Naive thymus-derived CD8-positive, alpha-beta T cell (primary cell): ENCODE results near the gene EXOC3. TPM values are rescaled to one million over a fixed set of nuclear protein-coding genes. Genes with fewer than 3 reads are reported as not detected.
"Not testable (repeated sequence)": the region's sequence is repeated elsewhere in the genome, so short reads cannot be mapped to it uniquely, and the experiment has no call there.

ENCODE experiments used
- ATAC-seq, 2 donors: fragments of 150-1000 bp; cut with Tn5 transposase in 1 of 2; sonication (Bioruptor Pico), chemical (Tn5 transposase) in 1 of 2; 1 replicate in 1 of 2; 2 replicates in 1 of 2; pipeline ENCODE4 v1.10.0; 2021; ENCODE audit warnings: mild to moderate bottlenecking in 2 of 2, moderate library complexity in 2 of 2
- POLR2A ChIA-PET: fragments of 350-600 bp; sonication (Branson Sonifier 250); formaldehyde crosslinking; loops from one replicate; lab custom pipeline; 2021; ENCODE audit warnings: antibody characterized with exemption; lab: Charles Lee
- DNase-seq, 10 donors: peaks; one replicate each; pipeline versions ENCODE4 v3.0.0 to v3.0.0-alpha.2; 2020 to 2022
- H3K27ac Mint-ChIP-seq, 10 donors: one replicate each; pipeline ENCODE4 v1.8.0; 2020 to 2022; ENCODE audit warnings: mild to moderate bottlenecking in 10 of 10, mixed read lengths in 10 of 10, moderate library complexity in 4 of 10, inconsistent platforms in 1 of 10
- H3K27me3 Mint-ChIP-seq, 5 donors: one replicate each; pipeline ENCODE4 v1.8.0; 2021 to 2022; ENCODE audit warnings: mixed read lengths in 5 of 5
- H3K36me3 Mint-ChIP-seq, 3 donors: one replicate each; pipeline ENCODE4 v1.8.0; 2020 to 2022; ENCODE audit warnings: mixed read lengths in 3 of 3, mild to moderate bottlenecking in 2 of 3, inconsistent platforms in 1 of 3
- H3K4me1 Mint-ChIP-seq, 4 donors: one replicate each; pipeline ENCODE4 v1.8.0; 2021 to 2022; ENCODE audit warnings: mixed read lengths in 4 of 4
- H3K4me3 Mint-ChIP-seq, 10 donors: one replicate each; pipeline ENCODE4 v1.8.0; 2020 to 2022; ENCODE audit warnings: mild to moderate bottlenecking in 10 of 10, mixed read lengths in 10 of 10, moderate library complexity in 6 of 10, inconsistent platforms in 1 of 10
- H3K9me3 Mint-ChIP-seq, 9 donors: one replicate each; pipeline ENCODE4 v1.8.0; 2020 to 2022; ENCODE audit warnings: mixed read lengths in 9 of 9, mild to moderate bottlenecking in 3 of 9, inconsistent platforms in 1 of 9, moderate library complexity in 1 of 9
- polyA plus RNA-seq, 3 donors: library from polyadenylated mRNA; unstranded; fragments of 300-500 nt; fragmentation: Illumina TruSeq; gene quantifications; one replicate each; pipeline ENCODE4 v1.2.3, GENCODE V29; 2021
- total RNA-seq, 8 experiments: library from RNA in 2 of 8; stranded (reverse) in 2 of 8; gene quantifications; one replicate each; pipeline ENCODE4 v1.2.3 and lab custom pipeline; 2021 to 2026

The EXOC3 gene
- total and polyA plus RNA-seq, 5 experiments from 2014 or later, result 29.7 to 99.5 (median 57.1) TPM

GRCh38 chr5:468401-468800, 25.4 kb downstream of the EXOC3 start:
- peaks cover 0 to under 1% (median 0%) of the 10 kb centered on the region in 5 donors for H3K27me3 Mint-ChIP-seq
- peaks cover 0 to 10% (median 0%) of the 10 kb centered on the region in 3 donors for H3K36me3 Mint-ChIP-seq
- no peaks in the 10 kb centered on the region for H3K9me3 Mint-ChIP-seq
- POLR2A ChIA-PET, result no interaction called here
- H3K27ac Mint-ChIP-seq, result peak overlapping the region in 2 of 10 donors; percentile 11 to 55
- no peak overlapping the region for H3K4me3 Mint-ChIP-seq
- DNase-seq, result no peak
- ATAC-seq, result no peak
- peaks cover 11 to 46% (median 36%) of the 10 kb centered on the region in 4 donors for H3K4me1 Mint-ChIP-seq

GRCh38 chr5:469752-470483, 26.9 kb downstream of the EXOC3 start:
- Mint-ChIP-seq H3K27ac (peak overlapping the region in 6 of 10 donors; percentile 11 to 85 (median 31)), H3K4me3 (peak overlapping the region in 4 of 10 donors; percentile 11 to 48 (median 30)), H3K9me3 (no peaks in the 10 kb centered on the region), H3K27me3 (peaks cover 0 to 9% (median 2%) of the 10 kb centered on the region in 5 donors), H3K4me1 (peaks cover 11 to 40% (median 31%) of the 10 kb centered on the region in 4 donors), H3K36me3 (peaks cover 0 to 10% (median 0%) of the 10 kb centered on the region in 3 donors)
- DNase-seq (peak in 2 of 10 donors; percentile 2 to 32), ATAC-seq (no peak)
- POLR2A ChIA-PET, result no interaction called here

GRCh38 chr5:470961-471749, 28.2 kb downstream of the EXOC3 start:
- Mint-ChIP-seq H3K27ac (peak overlapping the region; percentile 34 to 92 (median 86)), H3K36me3 (peaks cover 0 to 10% (median 0%) of the 10 kb centered on the region in 3 donors), H3K9me3 (no peaks in the 10 kb centered on the region), H3K4me3 (peak overlapping the region; percentile 75 to 89 (median 84)), H3K27me3 (peaks cover 0 to 20% (median 3%) of the 10 kb centered on the region in 5 donors), H3K4me1 (peaks cover 13 to 36% (median 29%) of the 10 kb centered on the region in 4 donors)
- ATAC-seq (no peak), DNase-seq (peak in 2 of 10 donors; percentile 3 to 60)
- POLR2A ChIA-PET, result interaction anchor here (1.3 to 3.4 kb wide), 5 partner anchors 7 to 141 kb away, joined by 5 to 15 read pairs (median 6); partner anchors contain the start of gene CEP72

DNA sequence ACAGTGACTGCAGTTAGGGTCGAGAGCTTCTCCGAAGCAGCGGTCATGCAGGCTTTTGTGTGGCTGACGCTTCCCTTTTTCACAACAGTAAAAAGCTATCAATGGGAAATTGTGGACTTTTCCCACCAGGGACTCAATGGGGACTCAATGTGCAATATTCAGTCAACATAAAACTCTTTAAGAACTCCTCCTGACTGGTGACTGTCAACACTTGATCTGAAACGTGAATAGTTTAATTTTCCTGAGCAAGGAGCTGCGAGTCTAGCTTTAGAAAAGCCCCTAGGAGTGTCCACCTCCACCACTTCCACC, 28.7 kb downstream of the EXOC3 start:
- H3K4me1 Mint-ChIP-seq, result peaks cover 13 to 31% (median 27%) of the 10 kb centered on the region in 4 donors
- peak overlapping the region; percentile 75 to 89 (median 84) for H3K4me3 Mint-ChIP-seq
- H3K9me3 Mint-ChIP-seq, result no peaks in the 10 kb centered on the region
- H3K36me3 Mint-ChIP-seq, result peaks cover 0 to 10% (median 0%) of the 10 kb centered on the region in 3 donors
- H3K27ac Mint-ChIP-seq, result peak overlapping the region; percentile 69 to 92 (median 86)
- POLR2A ChIA-PET, result interaction anchor here (0.7 to 3.4 kb wide), 7 partner anchors 8 to 566 kb away, joined by 3 to 15 read pairs (median 5); partner anchors contain the start of gene CEP72
- ATAC-seq (no peak), DNase-seq (no peak)
- peaks cover 0 to 25% (median 3%) of the 10 kb centered on the region in 5 donors for H3K27me3 Mint-ChIP-seq

- Mint-ChIP-seq H3K27ac (peak overlapping the region; percentile 69 to 92 (median 86)), H3K4me3 (peak overlapping the region; percentile 75 to 89 (median 84))
Observed at GRCh38 chr5:472076-472655, 29.2 kb downstream of the EXOC3 start.

GRCh38 chr5:472656-473550, 29.9 kb downstream of the EXOC3 start:
- H3K36me3 Mint-ChIP-seq, result peaks cover 0 to 8% (median 0%) of the 10 kb centered on the region in 3 donors
- H3K4me3 Mint-ChIP-seq, result peak overlapping the region; percentile 75 to 89 (median 84)
- peaks cover 0 to 37% (median 8%) of the 10 kb centered on the region in 5 donors for H3K27me3 Mint-ChIP-seq
- H3K27ac Mint-ChIP-seq, result peak overlapping the region in 6 of 10 donors; percentile 61 to 92 (median 82)
- POLR2A ChIA-PET, result interaction anchor here (0.5 to 3.4 kb wide), 11 partner anchors 9 to 420 kb away, joined by 3 to 15 read pairs (median 5); partner anchors contain the start of genes BRD9, CEP72 and TRIP13
- ATAC-seq, result peak; percentile 82 to 84
- peaks cover 13 to 31% (median 27%) of the 10 kb centered on the region in 4 donors for H3K4me1 Mint-ChIP-seq
- peak; percentile 80 to 98 (median 90) for DNase-seq
- no peaks in the 10 kb centered on the region for H3K9me3 Mint-ChIP-seq

More at GRCh38 chr5:472076-472655, 29.2 kb downstream of the EXOC3 start:
- ATAC-seq, result no peak
- peaks cover 0 to 30% (median 3%) of the 10 kb centered on the region in 5 donors for H3K27me3 Mint-ChIP-seq
- peak in 3 of 10 donors; percentile 9 to 68 (median 9) for DNase-seq
- peaks cover 0 to 8% (median 0%) of the 10 kb centered on the region in 3 donors for H3K36me3 Mint-ChIP-seq
- no peaks in the 10 kb centered on the region for H3K9me3 Mint-ChIP-seq
- POLR2A ChIA-PET, result interaction anchor here (0.7 to 3.4 kb wide), 10 partner anchors 8 to 565 kb away, joined by 3 to 15 read pairs (median 4); partner anchors contain the start of genes BRD9, CEP72 and TRIP13
- H3K4me1 Mint-ChIP-seq, result peaks cover 13 to 31% (median 27%) of the 10 kb centered on the region in 4 donors

DNA sequence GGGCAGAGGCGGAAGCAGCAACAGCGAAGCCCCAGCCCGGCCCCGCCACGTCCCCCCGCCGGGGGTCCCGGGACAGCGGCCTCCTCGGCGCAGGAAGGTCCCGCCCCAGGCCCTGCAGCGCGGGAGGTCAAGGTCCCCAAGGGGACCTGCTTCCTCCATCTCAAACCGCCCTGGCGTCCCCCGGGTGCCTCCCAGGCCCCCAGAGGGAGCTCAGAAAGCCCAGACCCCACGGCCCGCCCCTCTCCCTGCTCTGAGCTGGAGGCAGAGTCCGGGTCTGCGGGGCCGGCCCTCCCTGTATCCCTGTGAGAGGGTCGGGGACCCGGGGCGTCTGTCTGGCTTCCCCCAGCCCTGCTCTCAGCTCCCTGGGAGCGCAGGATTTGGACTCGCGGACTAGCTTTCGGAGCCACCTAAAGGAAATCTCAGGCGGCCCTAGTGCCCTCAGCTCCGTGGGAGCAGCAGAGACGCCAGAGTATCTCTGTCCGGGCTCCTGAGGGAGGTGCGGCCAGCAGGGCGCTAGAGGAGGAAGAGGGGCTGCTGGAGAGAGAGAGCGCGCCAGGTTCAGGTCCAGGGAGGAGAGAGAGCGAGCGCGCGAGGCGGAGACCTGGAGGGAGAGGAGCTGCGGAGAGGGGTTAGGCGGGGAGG, 30.7 kb downstream of the EXOC3 start:
- ATAC-seq, result peak; percentile 5 to 18
- POLR2A ChIA-PET, result interaction anchor here (0.5 to 3.4 kb wide), 5 partner anchors 10 to 419 kb away, joined by 3 to 15 read pairs (median 5); partner anchors contain the start of genes BRD9, CEP72 and TRIP13
- peaks cover 0 to 38% (median 8%) of the 10 kb centered on the region in 5 donors for H3K27me3 Mint-ChIP-seq

GRCh38 chr5:474232-474839, 31.4 kb downstream of the EXOC3 start:
- not testable (repeated sequence) for H3K9me3 Mint-ChIP-seq, ATAC-seq, H3K36me3 Mint-ChIP-seq, DNase-seq
- peak overlapping the region in 2 of 10 donors; percentile 65 to 73 for H3K27ac Mint-ChIP-seq
- peak overlapping the region; percentile 57 to 92 (median 84) for H3K4me3 Mint-ChIP-seq
- POLR2A ChIA-PET, result interaction anchor here (0.9 to 3.4 kb wide), 3 partner anchors 10 to 138 kb away, joined by 3 to 15 read pairs (median 5); partner anchors contain the start of gene CEP72
- H3K27me3 Mint-ChIP-seq, result peaks cover 0 to 38% (median 8%) of the 10 kb centered on the region in 5 donors
- peaks cover 13 to 31% (median 27%) of the 10 kb centered on the region in 4 donors for H3K4me1 Mint-ChIP-seq

More for the DNA sequence above, 30.7 kb downstream of the EXOC3 start:
- Mint-ChIP-seq H3K27ac (peak overlapping the region in 8 of 10 donors; percentile 13 to 79 (median 71)), H3K4me1 (peaks cover 13 to 31% (median 27%) of the 10 kb centered on the region in 4 donors), H3K9me3 (no peaks in the 10 kb centered on the region), H3K4me3 (peak overlapping the region; percentile 83 to 98 (median 87)), H3K36me3 (peaks cover 0 to 8% (median 0%) of the 10 kb centered on the region in 3 donors)
- peak in 4 of 10 donors; percentile 9 to 66 (median 46) for DNase-seq

GRCh38 chr5:474840-475661, 32.1 kb downstream of the EXOC3 start:
- Mint-ChIP-seq H3K27ac (peak overlapping the region in 1 of 10 donors; percentile 22), H3K4me1 (peaks cover 13 to 27% (median 24%) of the 10 kb centered on the region in 4 donors), H3K27me3 (peaks cover 2 to 43% (median 10%) of the 10 kb centered on the region in 5 donors), H3K9me3 (no peaks in the 10 kb centered on the region), H3K36me3 (peaks cover 0 to 4% (median 0%) of the 10 kb centered on the region in 3 donors), H3K4me3 (peak overlapping the region; percentile 57 to 85 (median 74))
- POLR2A ChIA-PET, result no interaction called here
- ATAC-seq (no peak), DNase-seq (peak in 3 of 10 donors; percentile 13 to 59 (median 18))
